C4-2B (cell line): ENCODE measurements around the gene N4BP3.
"Not testable (repeated sequence)": the region's sequence is repeated elsewhere in the genome, so short reads cannot be mapped to it uniquely, and the experiment has no call there.

ENCODE experiments used
- H3K27ac ChIP-seq: fragments of 450-650 bp; 2 replicates; pipeline ENCODE4 v1.5.1; 2017
- CTCF ChIP-seq: fragments of 450-650 bp; conservative IDR thresholded peaks from 2 replicates; pipeline ENCODE4 v1.5.1; 2017; ENCODE audit warnings: mild to moderate bottlenecking
- ZFX ChIP-seq: fragments of 450-650 bp; IDR thresholded peaks from 2 replicates; pipeline ENCODE4 v1.6.1; 2017

N4BP3 gene

GRCh38 chr5:178113141-178113787, at the start of gene N4BP3:
Gene N4BP3 (plus strand): TSS chr5:178113532. CDS start chr5:178119584, 6,052 bp downstream.
- H3K27ac ChIP-seq = no peak within 1 kb of the TSS; the same call in 1 of the 2 replicates
- TF ChIP-seq CTCF = no peak; the same call in 1 of the 2 replicates
- TF ChIP-seq ZFX = no peak

DNA sequence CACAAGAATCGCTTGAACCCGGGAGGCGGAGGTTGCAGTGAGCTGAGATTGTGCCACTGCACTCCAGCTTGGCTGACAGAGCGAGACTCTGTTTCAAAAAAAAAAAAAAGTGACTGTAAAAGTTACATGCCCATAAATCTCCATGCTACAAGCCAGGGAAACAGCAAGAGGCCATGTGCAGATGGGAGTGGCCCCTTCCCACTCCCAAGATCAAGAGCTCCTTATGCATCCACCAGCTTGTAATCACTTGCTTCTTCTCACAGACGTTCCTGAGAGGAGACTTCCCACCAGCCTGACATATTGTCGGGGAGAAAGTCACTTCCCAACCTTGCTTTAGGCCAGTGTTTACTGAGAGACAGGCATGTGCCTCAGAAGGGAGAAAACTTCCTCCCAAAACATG, 45.6 kb upstream of the N4BP3 start:
- TF ChIP-seq CTCF (no peak), ZFX (no peak)
- no peak overlapping the region for H3K27ac ChIP-seq

- no peak overlapping the region for H3K27ac ChIP-seq
- TF ChIP-seq ZFX (no peak), CTCF (no peak)
Observed at GRCh38 chr5:178068293-178068692, 45.0 kb upstream of the N4BP3 start.

DNA sequence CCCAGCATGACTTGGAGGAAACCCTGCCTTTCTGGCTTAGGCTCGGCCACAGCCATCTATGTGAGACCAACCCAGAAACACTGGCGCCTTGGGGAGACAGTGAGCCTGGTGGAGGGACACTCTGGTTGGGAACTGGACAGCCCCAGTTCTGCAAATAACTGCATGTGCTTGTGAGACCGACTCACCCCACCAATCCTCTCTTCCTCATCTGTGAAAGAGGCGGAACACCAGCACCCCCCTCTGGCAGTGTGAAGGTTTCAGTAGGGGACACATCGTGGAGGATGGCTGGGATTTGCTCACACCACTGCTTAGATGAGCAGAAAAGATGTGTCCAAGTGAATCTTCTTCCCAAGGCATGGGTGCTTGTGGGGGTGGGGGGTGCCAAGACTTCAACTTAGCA, 43.4 kb upstream of the N4BP3 start:
- TF ChIP-seq ZFX = no peak
- TF ChIP-seq CTCF = peak; percentile 51
- no peak overlapping the region for H3K27ac ChIP-seq

DNA sequence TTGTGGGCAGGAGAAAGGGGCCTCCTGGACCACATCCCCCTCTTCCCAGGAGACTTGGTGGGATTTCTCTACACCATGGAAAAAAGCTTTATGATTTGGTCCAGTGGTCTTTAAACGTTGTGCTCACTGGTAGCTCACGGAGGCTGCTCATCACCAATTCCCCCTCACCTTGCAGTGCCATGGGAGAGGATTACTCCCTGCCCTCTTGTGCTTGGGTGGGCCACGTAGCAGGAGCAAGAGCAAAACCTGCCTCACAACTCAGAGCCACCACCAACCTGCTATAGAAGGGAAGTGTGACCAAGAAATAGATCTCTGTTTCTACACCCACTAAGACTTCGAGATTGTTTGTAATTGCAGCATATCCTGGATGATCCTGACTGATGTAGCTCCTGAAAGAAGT, 42.2 kb upstream of the N4BP3 start:
- no peak overlapping the region for H3K27ac ChIP-seq
- no peak for TF ChIP-seq ZFX
- TF ChIP-seq CTCF = no peak

- TF ChIP-seq CTCF = no peak
- TF ChIP-seq ZFX = no peak
- no peak overlapping the region for H3K27ac ChIP-seq
Observed at GRCh38 chr5:178072749-178073148, 40.6 kb upstream of the N4BP3 start.

- no peak overlapping the region for H3K27ac ChIP-seq
- TF ChIP-seq CTCF (no peak), ZFX (no peak)
Observed at GRCh38 chr5:178074266-178074952, 38.9 kb upstream of the N4BP3 start.

DNA sequence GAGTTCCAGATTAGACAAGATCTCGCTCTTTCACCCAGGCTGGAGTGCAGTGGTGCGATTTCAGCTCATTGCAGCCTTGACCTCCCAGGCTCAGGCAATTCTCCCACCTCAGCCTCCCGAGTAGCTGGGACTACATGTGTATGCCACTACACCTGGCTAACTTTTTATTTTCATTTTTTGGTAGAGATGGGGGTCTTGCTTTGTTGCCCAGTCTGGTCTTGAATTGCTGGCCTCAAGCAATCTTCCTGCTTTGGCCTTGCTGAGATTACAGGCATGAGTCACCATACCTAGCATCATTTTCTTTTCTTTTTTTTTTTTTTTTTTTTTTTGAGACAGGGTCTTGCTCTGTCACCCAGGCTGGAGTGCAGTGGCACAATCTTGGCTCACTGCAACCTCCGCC, 36.4 kb upstream of the N4BP3 start:
- not testable (repeated sequence) for H3K27ac ChIP-seq
